PC-9 (cell line): ENCODE results near the gene IQSEC1. TPM values are rescaled to one million over a fixed set of nuclear protein-coding genes. Genes with fewer than 3 reads are reported as not detected.
A peak's percentile ranks its signal among the peaks of the same experiment; 100 is the strongest.

ENCODE experiments used
- BruUV-seq: library from RNA; stranded (reverse); fragments of 400-500 nt; replicated peaks from 2 replicates; lab custom pipeline; 2021; lab: Mats Ljungman, UMichigan
- CTCF ChIA-PET: fragments of 300-600 bp; sonication (Branson Sonifier 250); formaldehyde crosslinking; loops from one replicate; lab custom pipeline; 2022; ENCODE audit warnings: antibody characterized with exemption; lab: Charles Lee
- POLR2A ChIA-PET: fragments of 300-600 bp; sonication (Branson Sonifier 250); formaldehyde crosslinking; loops from one replicate; lab custom pipeline; 2022; ENCODE audit warnings: antibody characterized with exemption; ENCODE audit not compliant: unreplicated experiment; lab: Charles Lee
- DNase-seq, 2 experiments: peaks; one replicate each; pipeline versions ENCODE4 v3.0.0 to v3.0.0-alpha.2; 2015 to 2022; ENCODE audit warnings: mixed read lengths in 1 of 2
- H2AFZ ChIP-seq: fragments of 200-600 bp; sonication (generic); 2 replicates; pipeline ENCODE4 v1.8.1; 2017; ENCODE audit warnings: antibody characterized with exemption
- H3F3A ChIP-seq: fragments of 200-600 bp; sonication (generic); 2 replicates; pipeline ENCODE4 v1.8.1; 2017; ENCODE audit warnings: antibody characterized with exemption, mild to moderate bottlenecking, low read depth; ENCODE audit not compliant: insufficient read depth
- H3K27ac ChIP-seq: fragments of 200-600 bp; sonication (generic); 2 replicates; pipeline ENCODE4 v1.6.1; 2016; ENCODE audit warnings: mixed run types
- H3K27me3 ChIP-seq: fragments of 200-600 bp; sonication (generic); 2 replicates; pipeline ENCODE4 v1.6.1; 2016; ENCODE audit warnings: low read depth, mixed run types; ENCODE audit not compliant: insufficient read depth
- H3K36me3 ChIP-seq: fragments of 200-600 bp; sonication (generic); 2 replicates; pipeline ENCODE4 v1.6.1; 2016; ENCODE audit warnings: low read depth, mixed run types
- H3K4me1 ChIP-seq: fragments of 200-600 bp; sonication (generic); replicated peaks from 2 replicates; pipeline ENCODE4 v1.6.1; 2016; ENCODE audit warnings: mixed run types; ENCODE audit not compliant: insufficient read depth
- H3K4me2 ChIP-seq: fragments of 200-600 bp; sonication (generic); 2 replicates; pipeline ENCODE4 v1.6.1; 2017; ENCODE audit warnings: mixed run types
- H3K4me3 ChIP-seq: fragments of 200-600 bp; sonication (generic); 2 replicates; pipeline ENCODE4 v1.6.1; 2016; ENCODE audit warnings: mixed run types
- H3K79me2 ChIP-seq: fragments of 200-600 bp; sonication (generic); 2 replicates; pipeline ENCODE4 v1.6.1; 2017; ENCODE audit warnings: low read depth, mixed run types
- H3K9me2 ChIP-seq: fragments of 200-600 bp; sonication (generic); 2 replicates; pipeline ENCODE4 v1.8.1; 2017; ENCODE audit warnings: mild to moderate bottlenecking; ENCODE audit not compliant: insufficient read depth
- H3K9me3 ChIP-seq: fragments of 200-600 bp; sonication (generic); 2 replicates; pipeline ENCODE4 v1.8.1; 2016; ENCODE audit warnings: low read depth; ENCODE audit not compliant: insufficient read depth
- H4K20me1 ChIP-seq: fragments of 200-600 bp; sonication (generic); 2 replicates; pipeline ENCODE4 v1.8.1; 2017; ENCODE audit not compliant: insufficient read depth
- CTCF ChIP-seq: fragments of 200-600 bp; sonication (generic); conservative IDR thresholded peaks from 2 replicates; pipeline ENCODE4 v1.6.1; 2017; ENCODE audit warnings: mixed run types, antibody characterized with exemption, mild to moderate bottlenecking, moderate library complexity
- EZH2 ChIP-seq: fragments of 200-600 bp; sonication (generic); IDR thresholded peaks from 2 replicates; pipeline ENCODE4 v1.8.0; 2017; ENCODE audit warnings: antibody characterized with exemption, low read depth
- intact Hi-C: fragments of 100-400 bp; cut with micrococcal nuclease; formaldehyde crosslinking; loops from one replicate; pipeline ENCODE4 v1.10.0; 2022; ENCODE audit not compliant: unreplicated experiment
- total RNA-seq: library from RNA; stranded (reverse); gene quantifications from 2 replicates; pipeline ENCODE4 v1.2.3, GENCODE V29; 2021

IQSEC1 gene
- total RNA-seq, 1 experiment from 2014 or later: 30.7 TPM

- no peak for DNase-seq
- Histone ChIP-seq H3K36me3 (0 out of 2 replicates have a peak, but pooled peaks cover 3% of the 10 kb centered on the region), H3K4me1 (peaks cover 16% of the 10 kb centered on the region), H3F3A (no peaks in the 10 kb centered on the region; the same call in 1 of the 2 replicates), H4K20me1 (peaks cover 72% of the 10 kb centered on the region), H3K9me3 (no peaks in the 10 kb centered on the region), H3K9me2 (no peaks in the 10 kb centered on the region), H3K4me2 (no peak overlapping the region), H3K27ac (no peak overlapping the region), H3K4me3 (no peak overlapping the region), H3K27me3 (no peaks in the 10 kb centered on the region), H3K79me2 (peaks cover 16% of the 10 kb centered on the region; the same call in 1 of the 2 replicates), H2AFZ (no peak overlapping the region)
- ChIA-PET POLR2A (no interaction called here), CTCF (no interaction called here)
- BruUV-seq: no TSS peak
- TF ChIP-seq CTCF: no peak
- TF ChIP-seq EZH2: no peak
- intact Hi-C loops: loop anchor here (5.0 kb wide), 1 partner anchor 51 kb away; no protein-coding TSS in a partner anchor
These were observed 126.4 kb downstream of the IQSEC1 start for GRCh38 chr3:12946649-12947316.

- H3K27me3 ChIP-seq: no peaks in the 10 kb centered on the region
- peaks cover 16% of the 10 kb centered on the region for H3K4me1 ChIP-seq
- H3K4me3 ChIP-seq: no peak overlapping the region
- H3F3A ChIP-seq: no peaks in the 10 kb centered on the region; the same call in 1 of the 2 replicates
- intact Hi-C loops: loop anchor here (5.0 kb wide), 1 partner anchor 51 kb away; no protein-coding TSS in a partner anchor
- peaks cover 16% of the 10 kb centered on the region; the same call in 1 of the 2 replicates for H3K79me2 ChIP-seq
- TF ChIP-seq EZH2 (no peak), CTCF (no peak)
- no peaks in the 10 kb centered on the region for H3K9me3 ChIP-seq
- BruUV-seq: no TSS peak
- ChIA-PET CTCF (no interaction called here), POLR2A (no interaction called here)
- 0 out of 2 replicates have a peak, but pooled peaks cover 5% of the 10 kb centered on the region for H3K36me3 ChIP-seq
- H3K9me2 ChIP-seq: no peaks in the 10 kb centered on the region
- H3K4me2 ChIP-seq: no peak overlapping the region
- no peak overlapping the region for H2AFZ ChIP-seq
- H3K27ac ChIP-seq: no peak overlapping the region
- H4K20me1 ChIP-seq: peaks cover 68% of the 10 kb centered on the region
- DNase-seq: no peak
These were observed 127.0 kb downstream of the IQSEC1 start for GRCh38 chr3:12946251-12946648.

GRCh38 chr3:12944849-12945248, 128.4 kb downstream of the IQSEC1 start:
- TF ChIP-seq CTCF (no peak), EZH2 (no peak)
- intact Hi-C loops: loop anchor here (5.0 kb wide), 1 partner anchor 52 kb away; no protein-coding TSS in a partner anchor
- Histone ChIP-seq H4K20me1 (peaks cover 61% of the 10 kb centered on the region), H3K79me2 (peaks cover 16% of the 10 kb centered on the region; the same call in 1 of the 2 replicates), H3K4me2 (no peak overlapping the region), H3F3A (no peaks in the 10 kb centered on the region; the same call in 1 of the 2 replicates), H2AFZ (no peak overlapping the region), H3K4me3 (no peak overlapping the region), H3K9me2 (no peaks in the 10 kb centered on the region), H3K27ac (no peak overlapping the region), H3K36me3 (0 out of 2 replicates have a peak, but pooled peaks cover 5% of the 10 kb centered on the region), H3K4me1 (peaks cover 16% of the 10 kb centered on the region), H3K27me3 (no peaks in the 10 kb centered on the region), H3K9me3 (no peaks in the 10 kb centered on the region)
- peak in 1 of 2 experiments; percentile 27 for DNase-seq
- BruUV-seq: no TSS peak
- ChIA-PET POLR2A (no interaction called here), CTCF (interaction anchor here (0.5 to 0.7 kb wide), 3 partner anchors 13 to 618 kb away, joined by 3 to 5 read pairs (median 3); no protein-coding TSS in a partner anchor)
